Panc1 (cell line): ENCODE data around the gene TPRG1L.

Experiments used
- CTCF ChIP-seq: fragments of 450-650 bp; IDR thresholded peaks from 2 replicates; pipeline ENCODE4 v1.5.1; 2017; ENCODE audit warnings: mild to moderate bottlenecking
- POLR2AphosphoS5 ChIP-seq: IDR thresholded peaks from 2 replicates; pipeline ENCODE4 v1.6.1; 2012; ENCODE audit warnings: mild to moderate bottlenecking, low read depth, low read length, moderate library complexity
- REST ChIP-seq, 2 experiments: IDR thresholded peaks; 2 replicates each; pipeline ENCODE4 v1.6.1; 2011 to 2012; ENCODE audit warnings: low read depth in 2 of 2, control low read depth in 1 of 2, low read length in 1 of 2, mild to moderate bottlenecking in 1 of 2, moderate library complexity in 1 of 2; ENCODE audit not compliant: insufficient read depth in 1 of 2
- SIN3A ChIP-seq: IDR thresholded peaks from 2 replicates; pipeline ENCODE4 v1.6.1; 2012; ENCODE audit warnings: low read depth, mild to moderate bottlenecking, low read length, moderate library complexity, borderline replicate concordance; ENCODE audit not compliant: insufficient read depth

GRCh38 chr1:3603156-3603555 lies 21.7 kb upstream of the TPRG1L start:
- TF ChIP-seq REST (IDR thresholded peaks at IDR 0.05; ENCODE audit: insufficient read depth in 1 of 2, low read depth in 2 of 2, low read length in 1 of 2) (no peak), POLR2AphosphoS5 (no peak), CTCF (no peak), SIN3A (no peak)
